H1 (cell line): Measurements from ENCODE around the gene OR52I1. TPM values are rescaled to one million over a fixed set of nuclear protein-coding genes. Genes with fewer than 3 reads are reported as not detected.

ENCODE experiments used
- POLR2A ChIP-seq, 2 experiments: IDR thresholded peaks; 1 replicate in 1 of 2; 2 replicates in 1 of 2; pipeline ENCODE4 v1.6.1; 2011; ENCODE audit warnings: low read depth in 2 of 2, low read length in 2 of 2, mild to moderate bottlenecking in 2 of 2; ENCODE audit errors: control extremely low read depth in 1 of 2
- SIN3A ChIP-seq, 2 experiments: IDR thresholded peaks in 1 of 2; conservative IDR thresholded peaks in 1 of 2; 2 replicates each; pipeline ENCODE4 v1.6.1; 2011 to 2012; ENCODE audit warnings: low read length in 2 of 2, improper control_type of control experiment in 1 of 2, low read depth in 1 of 2, mild to moderate bottlenecking in 1 of 2
- TAF1 ChIP-seq: IDR thresholded peaks from 2 replicates; pipeline ENCODE4 v1.6.1; 2011; ENCODE audit warnings: mild to moderate bottlenecking, low read depth, low read length
- polyA plus RNA-seq, 7 experiments: library from polyadenylated mRNA; depleted of rRNA in 3 of 7; stranded (reverse) in 5 of 7; unstranded in 2 of 7; fragments of >200 nt in 5 of 7; fragments of 200-250 nt in 2 of 7; gene quantifications; 1 replicate in 5 of 7; 2 replicates in 1 of 7; 4 replicates in 1 of 7; pipeline versions ENCODE4 v1.2.1 to v1.2.3, GENCODE V29; 2011 to 2013; ENCODE audit warnings: missing spikeins in 2 of 7, mixed read lengths in 2 of 7
- total RNA-seq: library from RNA; stranded (reverse); fragmentation: NEBNext Ultra II Directional; extraction: Animal tissue kit (Norgen Biotek cat#: 25700); gene quantifications from 2 replicates; pipeline ENCODE4 v1.2.1, GENCODE V29; 2021
- TF ChIP-seq, protein P1 (sequence below): fragments of 300-600 bp; sonication (generic); IDR thresholded peaks from 2 replicates; pipeline ENCODE4 v1.7.1; 2012; ENCODE audit warnings: low read length, moderate library complexity, mild to moderate bottlenecking, inconsistent platforms; ENCODE audit not compliant: insufficient replicate concordance

OR52I1 gene
- total and polyA plus RNA-seq, 2 of the 8 experiments (the other 6 are each of a cell fraction or from before 2014, with no cell fraction given) = not detected

DNA sequence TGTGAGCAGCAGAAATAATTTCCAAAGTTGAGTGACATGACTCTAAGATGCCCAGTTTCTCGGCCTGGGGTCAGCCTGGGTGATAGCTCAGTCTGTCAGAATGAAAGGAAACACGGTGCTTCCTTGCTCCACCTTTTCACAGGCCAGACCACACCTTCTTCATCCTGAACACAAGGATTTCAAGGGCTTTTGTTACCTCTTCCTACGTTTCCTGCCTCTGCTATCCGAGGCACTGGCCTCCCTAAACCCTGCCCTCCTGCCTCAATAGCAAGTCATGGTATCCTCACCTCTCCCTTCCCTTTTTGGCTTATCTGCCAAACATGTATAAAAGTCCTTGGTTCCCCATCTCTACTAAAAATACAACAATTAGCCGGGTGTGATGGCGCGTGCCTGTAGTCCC is 48.2 kb downstream of the OR52I1 start (continued):
- TF ChIP-seq, protein P1, sequence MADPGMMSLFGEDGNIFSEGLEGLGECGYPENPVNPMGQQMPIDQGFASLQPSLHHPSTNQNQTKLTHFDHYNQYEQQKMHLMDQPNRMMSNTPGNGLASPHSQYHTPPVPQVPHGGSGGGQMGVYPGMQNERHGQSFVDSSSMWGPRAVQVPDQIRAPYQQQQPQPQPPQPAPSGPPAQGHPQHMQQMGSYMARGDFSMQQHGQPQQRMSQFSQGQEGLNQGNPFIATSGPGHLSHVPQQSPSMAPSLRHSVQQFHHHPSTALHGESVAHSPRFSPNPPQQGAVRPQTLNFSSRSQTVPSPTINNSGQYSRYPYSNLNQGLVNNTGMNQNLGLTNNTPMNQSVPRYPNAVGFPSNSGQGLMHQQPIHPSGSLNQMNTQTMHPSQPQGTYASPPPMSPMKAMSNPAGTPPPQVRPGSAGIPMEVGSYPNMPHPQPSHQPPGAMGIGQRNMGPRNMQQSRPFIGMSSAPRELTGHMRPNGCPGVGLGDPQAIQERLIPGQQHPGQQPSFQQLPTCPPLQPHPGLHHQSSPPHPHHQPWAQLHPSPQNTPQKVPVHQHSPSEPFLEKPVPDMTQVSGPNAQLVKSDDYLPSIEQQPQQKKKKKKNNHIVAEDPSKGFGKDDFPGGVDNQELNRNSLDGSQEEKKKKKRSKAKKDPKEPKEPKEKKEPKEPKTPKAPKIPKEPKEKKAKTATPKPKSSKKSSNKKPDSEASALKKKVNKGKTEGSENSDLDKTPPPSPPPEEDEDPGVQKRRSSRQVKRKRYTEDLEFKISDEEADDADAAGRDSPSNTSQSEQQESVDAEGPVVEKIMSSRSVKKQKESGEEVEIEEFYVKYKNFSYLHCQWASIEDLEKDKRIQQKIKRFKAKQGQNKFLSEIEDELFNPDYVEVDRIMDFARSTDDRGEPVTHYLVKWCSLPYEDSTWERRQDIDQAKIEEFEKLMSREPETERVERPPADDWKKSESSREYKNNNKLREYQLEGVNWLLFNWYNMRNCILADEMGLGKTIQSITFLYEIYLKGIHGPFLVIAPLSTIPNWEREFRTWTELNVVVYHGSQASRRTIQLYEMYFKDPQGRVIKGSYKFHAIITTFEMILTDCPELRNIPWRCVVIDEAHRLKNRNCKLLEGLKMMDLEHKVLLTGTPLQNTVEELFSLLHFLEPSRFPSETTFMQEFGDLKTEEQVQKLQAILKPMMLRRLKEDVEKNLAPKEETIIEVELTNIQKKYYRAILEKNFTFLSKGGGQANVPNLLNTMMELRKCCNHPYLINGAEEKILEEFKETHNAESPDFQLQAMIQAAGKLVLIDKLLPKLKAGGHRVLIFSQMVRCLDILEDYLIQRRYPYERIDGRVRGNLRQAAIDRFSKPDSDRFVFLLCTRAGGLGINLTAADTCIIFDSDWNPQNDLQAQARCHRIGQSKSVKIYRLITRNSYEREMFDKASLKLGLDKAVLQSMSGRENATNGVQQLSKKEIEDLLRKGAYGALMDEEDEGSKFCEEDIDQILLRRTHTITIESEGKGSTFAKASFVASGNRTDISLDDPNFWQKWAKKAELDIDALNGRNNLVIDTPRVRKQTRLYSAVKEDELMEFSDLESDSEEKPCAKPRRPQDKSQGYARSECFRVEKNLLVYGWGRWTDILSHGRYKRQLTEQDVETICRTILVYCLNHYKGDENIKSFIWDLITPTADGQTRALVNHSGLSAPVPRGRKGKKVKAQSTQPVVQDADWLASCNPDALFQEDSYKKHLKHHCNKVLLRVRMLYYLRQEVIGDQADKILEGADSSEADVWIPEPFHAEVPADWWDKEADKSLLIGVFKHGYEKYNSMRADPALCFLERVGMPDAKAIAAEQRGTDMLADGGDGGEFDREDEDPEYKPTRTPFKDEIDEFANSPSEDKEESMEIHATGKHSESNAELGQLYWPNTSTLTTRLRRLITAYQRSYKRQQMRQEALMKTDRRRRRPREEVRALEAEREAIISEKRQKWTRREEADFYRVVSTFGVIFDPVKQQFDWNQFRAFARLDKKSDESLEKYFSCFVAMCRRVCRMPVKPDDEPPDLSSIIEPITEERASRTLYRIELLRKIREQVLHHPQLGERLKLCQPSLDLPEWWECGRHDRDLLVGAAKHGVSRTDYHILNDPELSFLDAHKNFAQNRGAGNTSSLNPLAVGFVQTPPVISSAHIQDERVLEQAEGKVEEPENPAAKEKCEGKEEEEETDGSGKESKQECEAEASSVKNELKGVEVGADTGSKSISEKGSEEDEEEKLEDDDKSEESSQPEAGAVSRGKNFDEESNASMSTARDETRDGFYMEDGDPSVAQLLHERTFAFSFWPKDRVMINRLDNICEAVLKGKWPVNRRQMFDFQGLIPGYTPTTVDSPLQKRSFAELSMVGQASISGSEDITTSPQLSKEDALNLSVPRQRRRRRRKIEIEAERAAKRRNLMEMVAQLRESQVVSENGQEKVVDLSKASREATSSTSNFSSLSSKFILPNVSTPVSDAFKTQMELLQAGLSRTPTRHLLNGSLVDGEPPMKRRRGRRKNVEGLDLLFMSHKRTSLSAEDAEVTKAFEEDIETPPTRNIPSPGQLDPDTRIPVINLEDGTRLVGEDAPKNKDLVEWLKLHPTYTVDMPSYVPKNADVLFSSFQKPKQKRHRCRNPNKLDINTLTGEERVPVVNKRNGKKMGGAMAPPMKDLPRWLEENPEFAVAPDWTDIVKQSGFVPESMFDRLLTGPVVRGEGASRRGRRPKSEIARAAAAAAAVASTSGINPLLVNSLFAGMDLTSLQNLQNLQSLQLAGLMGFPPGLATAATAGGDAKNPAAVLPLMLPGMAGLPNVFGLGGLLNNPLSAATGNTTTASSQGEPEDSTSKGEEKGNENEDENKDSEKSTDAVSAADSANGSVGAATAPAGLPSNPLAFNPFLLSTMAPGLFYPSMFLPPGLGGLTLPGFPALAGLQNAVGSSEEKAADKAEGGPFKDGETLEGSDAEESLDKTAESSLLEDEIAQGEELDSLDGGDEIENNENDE = no peak
- TF ChIP-seq POLR2A (IDR thresholded peaks at IDR 0.05; ENCODE audit: control extremely low read depth in 1 of 2, low read depth in 2 of 2, low read length in 2 of 2) (no peak), TAF1 (no peak), SIN3A (conservative IDR thresholded peaks at IDR 0.05 in 1 of 2, IDR thresholded peaks at IDR 0.05 in 1 of 2; ENCODE audit: low read depth in 1 of 2, low read length in 2 of 2) (no peak)
